ENCODE data around the gene RASSF3.

GRCh38 chr12:64568298-64568697, 42.0 kb upstream of the RASSF3 start:
- no peak for TF ChIP-seq EP300 (IDR thresholded peaks at IDR 0.05; ENCODE audit: borderline replicate concordance)
- no peak for TF ChIP-seq REST (IDR thresholded peaks at IDR 0.05; ENCODE audit: low read depth)
- no peak for TF ChIP-seq TCF12 (IDR thresholded peaks at IDR 0.05; ENCODE audit: low read depth)

Measured in Ishikawa (cell line).